Cardiac septum (tissue), 1 donor: Measurements from ENCODE around the gene DLX4. TPM values are rescaled to one million over a fixed set of nuclear protein-coding genes. Genes with fewer than 3 reads are reported as not detected.

Experiments
- DNase-seq: peaks from one replicate; pipeline ENCODE4 v3.0.0-alpha.2; 2020; ENCODE audit warnings: low spot score
- intact Hi-C: fragments of 100-400 bp; cut with DNase I; formaldehyde crosslinking; loops from one replicate; pipeline ENCODE4 v1.14.0; 2022
- long read RNA-seq: library from polyadenylated mRNA; unstranded; transcript quantifications from one replicate; pipeline ENCODE4 v2.0.0, GENCODE V29; 2021
- total RNA-seq: library from RNA; stranded (reverse); fragmentation: NEBNext Ultra II Directional; extraction: Animal tissue kit (Norgen Biotek cat#: 25700); gene quantifications from one replicate; pipeline ENCODE4 v1.2.1, GENCODE V29; 2021
- donor health status: DM: no; HTN: no; CAD: no.

Gene DLX4
- 0.16 TPM for total RNA-seq
- long read RNA-seq, result 0 reads

- no peak for DNase-seq
- intact Hi-C loops, result no loop called here
Observed at GRCh38 chr17:49969134-49969759, at the start of gene DLX4. TSS of gene DLX4 (plus strand) at chr17:49969190. CDS start at chr17:49969469, 279 bp downstream.

GRCh38 chr17:49920030-49920769, 48.8 kb upstream of the DLX4 start:
- no peak for DNase-seq
- intact Hi-C loops, result no loop called here

- no peak for DNase-seq
Observed at GRCh38 chr17:49922095-49922494, 46.9 kb upstream of the DLX4 start.

GRCh38 chr17:49924116-49924515, 44.9 kb upstream of the DLX4 start:
- intact Hi-C loops, result no loop called here
- no peak for DNase-seq

More at GRCh38 chr17:49922095-49922494, 46.9 kb upstream of the DLX4 start:
- intact Hi-C loops, result no loop called here

GRCh38 chr17:49924589-49924988, 44.4 kb upstream of the DLX4 start:
- intact Hi-C loops, result no loop called here
- no peak for DNase-seq

GRCh38 chr17:49925921-49926320, 43.1 kb upstream of the DLX4 start:
- DNase-seq, result no peak
- intact Hi-C loops, result no loop called here

- intact Hi-C loops, result no loop called here
- peak; percentile 77 for DNase-seq
Observed at GRCh38 chr17:49926886-49927285, 42.1 kb upstream of the DLX4 start.

GRCh38 chr17:49928126-49928800, 40.7 kb upstream of the DLX4 start:
- DNase-seq, result no peak
- intact Hi-C loops, result no loop called here

- intact Hi-C loops, result no loop called here
Observed at GRCh38 chr17:49928837-49929475, 40.0 kb upstream of the DLX4 start.

GRCh38 chr17:49930880-49931279, 38.1 kb upstream of the DLX4 start:
- DNase-seq, result no peak
- intact Hi-C loops, result no loop called here

More at GRCh38 chr17:49928837-49929475, 40.0 kb upstream of the DLX4 start:
- no peak for DNase-seq

GRCh38 chr17:49931416-49932137, 37.4 kb upstream of the DLX4 start:
- DNase-seq, result no peak
- intact Hi-C loops, result no loop called here

GRCh38 chr17:49932138-49932723, 36.8 kb upstream of the DLX4 start:
- no peak for DNase-seq

GRCh38 chr17:49932901-49933300, 36.1 kb upstream of the DLX4 start:
- intact Hi-C loops, result no loop called here
- DNase-seq, result no peak

More at GRCh38 chr17:49932138-49932723, 36.8 kb upstream of the DLX4 start:
- intact Hi-C loops, result no loop called here

GRCh38 chr17:49935526-49936210, 33.3 kb upstream of the DLX4 start:
- no peak for DNase-seq
- intact Hi-C loops, result no loop called here

- intact Hi-C loops, result no loop called here
- DNase-seq, result no peak
Observed at GRCh38 chr17:49936386-49936785, 32.6 kb upstream of the DLX4 start.

GRCh38 chr17:49939318-49939717, 29.7 kb upstream of the DLX4 start:
- intact Hi-C loops, result no loop called here
- DNase-seq, result no peak

GRCh38 chr17:49941427-49941826, 27.6 kb upstream of the DLX4 start:
- intact Hi-C loops, result no loop called here

GRCh38 chr17:49942947-49943346, 26.0 kb upstream of the DLX4 start:
- intact Hi-C loops, result no loop called here
- no peak for DNase-seq

More at GRCh38 chr17:49941427-49941826, 27.6 kb upstream of the DLX4 start:
- no peak for DNase-seq
